Measurements from ENCODE around the gene SCD. TPM values are rescaled to one million over a fixed set of nuclear protein-coding genes. Genes with fewer than 3 reads are reported as not detected.

The SCD gene
- total RNA-seq, 1 donor from 2014 or later = 2.9 TPM

- TF ChIP-seq CTCF (IDR thresholded peaks at IDR 0.05) = no peak
- intact Hi-C loops (cut with DNase I) = no loop called here
- no peaks in the 10 kb centered on the region for H3K9me3 ChIP-seq
Measured at GRCh38 chr10:100382553-100382952, 35.5 kb downstream of the SCD start.

GRCh38 chr10:100383251-100383650, 36.2 kb downstream of the SCD start:
- Histone ChIP-seq H3K27me3 (no peaks in the 10 kb centered on the region), H3K4me1 (no peaks in the 10 kb centered on the region), H3K4me3 (no peak overlapping the region), H3K36me3 (peaks cover 6 to 22% of the 10 kb centered on the region in 2 donors), H3K27ac (no peak overlapping the region), H3K9me3 (no peaks in the 10 kb centered on the region)
- DNase-seq (ENCODE audit: low spot score in 2 of 2) = no peak
- intact Hi-C loops (cut with DNase I) = no loop called here
- TF ChIP-seq CTCF (IDR thresholded peaks at IDR 0.05) = no peak

More at GRCh38 chr10:100382553-100382952, 35.5 kb downstream of the SCD start:
- no peak overlapping the region for H3K4me3 ChIP-seq
- H3K27ac ChIP-seq = no peak overlapping the region
- H3K36me3 ChIP-seq = peaks cover 6 to 17% of the 10 kb centered on the region in 2 donors
- no peaks in the 10 kb centered on the region for H3K4me1 ChIP-seq
- H3K27me3 ChIP-seq = no peaks in the 10 kb centered on the region
- no peak for DNase-seq (ENCODE audit: low spot score in 2 of 2)

- Histone ChIP-seq H3K36me3 (peaks cover 0 to 6% of the 10 kb centered on the region in 2 donors), H3K4me3 (no peak overlapping the region), H3K27me3 (no peaks in the 10 kb centered on the region), H3K4me1 (no peaks in the 10 kb centered on the region), H3K9me3 (no peaks in the 10 kb centered on the region), H3K27ac (no peak overlapping the region)
- no peak for DNase-seq (ENCODE audit: low spot score in 2 of 2)
- no peak for TF ChIP-seq CTCF (IDR thresholded peaks at IDR 0.05)
- intact Hi-C loops (cut with DNase I) = no loop called here
Measured at GRCh38 chr10:100391163-100392002, 44.4 kb downstream of the SCD start.

GRCh38 chr10:100392686-100393003, 45.6 kb downstream of the SCD start:
- H3K9me3 ChIP-seq = no peaks in the 10 kb centered on the region
- intact Hi-C loops (cut with DNase I) = no loop called here
- no peak overlapping the region for H3K27ac ChIP-seq
- H3K27me3 ChIP-seq = no peaks in the 10 kb centered on the region
- DNase-seq (ENCODE audit: low spot score in 2 of 2) = no peak
- no peaks in the 10 kb centered on the region for H3K4me1 ChIP-seq
- TF ChIP-seq CTCF (IDR thresholded peaks at IDR 0.05) = no peak
- no peak overlapping the region for H3K4me3 ChIP-seq
- peaks cover 0 to 6% of the 10 kb centered on the region in 2 donors for H3K36me3 ChIP-seq

GRCh38 chr10:100395626-100396025, 48.6 kb downstream of the SCD start:
- Histone ChIP-seq H3K27me3 (no peaks in the 10 kb centered on the region), H3K36me3 (no peaks in the 10 kb centered on the region), H3K9me3 (no peaks in the 10 kb centered on the region), H3K4me1 (no peaks in the 10 kb centered on the region), H3K27ac (no peak overlapping the region), H3K4me3 (no peak overlapping the region)
- intact Hi-C loops (cut with DNase I) = no loop called here
- TF ChIP-seq CTCF (IDR thresholded peaks at IDR 0.05) = no peak
- DNase-seq (ENCODE audit: low spot score in 2 of 2) = no peak
